Keratinocyte (primary cell): ENCODE data around the gene FGF18. TPM values are rescaled to one million over a fixed set of nuclear protein-coding genes. Genes with fewer than 3 reads are reported as not detected.

Experiments
- DNase-seq: peaks from one replicate; pipeline ENCODE4 v3.0.0-alpha.2; 2011; ENCODE audit warnings: low read depth, missing footprints, low spot score
- FAIRE-seq: peaks from 2 replicates; lab custom pipeline; 2011; peaks lifted over from hg19 to GRCh38; lab: Jason Lieb, UNC
- H2AFZ ChIP-seq: 2 replicates; pipeline ENCODE4 v1.6.0; 2012; ENCODE audit warnings: low read length, control low read depth, inconsistent platforms; ENCODE audit not compliant: control insufficient read depth
- H3K27ac ChIP-seq: 2 replicates; pipeline ENCODE4 v1.5.1; 2011; ENCODE audit warnings: low read length; ENCODE audit not compliant: control insufficient read depth, insufficient read depth
- H3K27me3 ChIP-seq: 3 replicates; pipeline ENCODE4 v1.6.0; 2011; ENCODE audit warnings: low read length; ENCODE audit not compliant: control insufficient read depth, insufficient read depth; ENCODE audit errors: extremely low read depth
- H3K36me3 ChIP-seq, 2 experiments: 2 replicates in 1 of 2; 3 replicates in 1 of 2; pipeline ENCODE4 v1.5.1; 2011; ENCODE audit warnings: low read length in 2 of 2, mild to moderate bottlenecking in 1 of 2; ENCODE audit not compliant: control insufficient read depth in 2 of 2, insufficient read depth in 2 of 2; ENCODE audit errors: extremely low read depth in 1 of 2
- H3K4me1 ChIP-seq: 3 replicates; pipeline ENCODE4 v1.5.1; 2011; ENCODE audit warnings: low read length; ENCODE audit not compliant: control insufficient read depth, insufficient read depth; ENCODE audit errors: extremely low read depth
- H3K4me2 ChIP-seq: 3 replicates; pipeline ENCODE4 v1.6.0; 2011; ENCODE audit warnings: low read depth, low read length; ENCODE audit not compliant: control insufficient read depth, insufficient read depth; ENCODE audit errors: extremely low read depth
- H3K4me3 ChIP-seq, 3 experiments: fragments of 200-600 bp in 1 of 3; sonication (generic) in 1 of 3; 2 replicates in 2 of 3; 3 replicates in 1 of 3; pipeline ENCODE4 v1.5.1; 2011 to 2016; ENCODE audit warnings: low read length in 3 of 3, mild to moderate bottlenecking in 3 of 3, control low read depth in 2 of 3, inconsistent platforms in 1 of 3, low read depth in 1 of 3, mixed read lengths in 1 of 3, mixed run types in 1 of 3, moderate library complexity in 1 of 3; ENCODE audit not compliant: control insufficient read depth in 2 of 3, insufficient read depth in 2 of 3; ENCODE audit errors: extremely low read depth in 1 of 3
- H3K79me2 ChIP-seq: 2 replicates; pipeline ENCODE4 v1.6.0; 2012; ENCODE audit warnings: low read length; ENCODE audit not compliant: control insufficient read depth, insufficient read depth
- H3K9ac ChIP-seq: 3 replicates; pipeline ENCODE4 v1.6.0; 2011; ENCODE audit warnings: low read length; ENCODE audit not compliant: control insufficient read depth, insufficient read depth; ENCODE audit errors: extremely low read depth
- H3K9me1 ChIP-seq: 3 replicates; pipeline ENCODE4 v1.6.0; 2011; ENCODE audit warnings: low read length; ENCODE audit not compliant: control insufficient read depth, insufficient read depth; ENCODE audit errors: extremely low read depth
- H3K9me3 ChIP-seq: 2 replicates; pipeline ENCODE4 v1.5.1; 2012; ENCODE audit warnings: low read depth, low read length; ENCODE audit not compliant: control insufficient read depth
- H4K20me1 ChIP-seq: 3 replicates; pipeline ENCODE4 v1.6.0; 2011; ENCODE audit warnings: low read length; ENCODE audit not compliant: control insufficient read depth, insufficient read depth; ENCODE audit errors: extremely low read depth
- EZH2 ChIP-seq: IDR thresholded peaks from one replicate; pipeline ENCODE4 v1.6.1; 2012; ENCODE audit warnings: inconsistent platforms, mild to moderate bottlenecking, low read length, moderate library complexity
- dilution Hi-C: fragments of 300-500 bp; cut with MboI; formaldehyde crosslinking; loops from one replicate; pipeline ENCODE4 v1.7.0; 2020; ENCODE audit warnings: low sequenced_read_pairs; ENCODE audit not compliant: extremely low pct_ligation_motif_present
- polyA plus RNA-seq, 5 experiments: library from polyadenylated mRNA; depleted of rRNA in 3 of 5; stranded (reverse) in 3 of 5; stranded (forward) in 1 of 5; unstranded in 1 of 5; fragments of >200 nt; gene quantifications; 1 replicate in 1 of 5; 2 replicates in 3 of 5; 3 replicates in 1 of 5; pipeline versions ENCODE4 v1.2.1 to v1.2.3, GENCODE V29; 2011 to 2012; ENCODE audit warnings: missing spikeins in 2 of 5, low read depth in 1 of 5, low replicate concordance in 1 of 5
- small RNA-seq, 3 experiments: library from RNA; depleted of rRNA; stranded (forward); fragments of <200 nt; gene quantifications; one replicate each; pipeline ENCODE3, GENCODE V24; 2012; ENCODE audit warnings: low read depth in 3 of 3, low replicate concordance in 1 of 3; ENCODE audit not compliant: insufficient read length in 3 of 3
- TF ChIP-seq, protein P1 (sequence below), 3 experiments: IDR thresholded peaks in 1 of 3; conservative IDR thresholded peaks in 1 of 3; optimal IDR thresholded peaks in 1 of 3; 2 replicates in 2 of 3; 3 replicates in 1 of 3; pipeline versions ENCODE3 to v1.5.1; 2011; ENCODE audit warnings: low read length in 3 of 3, mild to moderate bottlenecking in 3 of 3, moderate library complexity in 2 of 3, control low read depth in 1 of 3, inconsistent platforms in 1 of 3; ENCODE audit not compliant: insufficient read depth in 2 of 3; ENCODE audit errors: extremely low read depth in 1 of 3

Gene FGF18
- polyA plus RNA-seq, 1 donor (not counting 4 experiments of a cell fraction or from before 2014, with no cell fraction given) = 0.05 TPM

DNA sequence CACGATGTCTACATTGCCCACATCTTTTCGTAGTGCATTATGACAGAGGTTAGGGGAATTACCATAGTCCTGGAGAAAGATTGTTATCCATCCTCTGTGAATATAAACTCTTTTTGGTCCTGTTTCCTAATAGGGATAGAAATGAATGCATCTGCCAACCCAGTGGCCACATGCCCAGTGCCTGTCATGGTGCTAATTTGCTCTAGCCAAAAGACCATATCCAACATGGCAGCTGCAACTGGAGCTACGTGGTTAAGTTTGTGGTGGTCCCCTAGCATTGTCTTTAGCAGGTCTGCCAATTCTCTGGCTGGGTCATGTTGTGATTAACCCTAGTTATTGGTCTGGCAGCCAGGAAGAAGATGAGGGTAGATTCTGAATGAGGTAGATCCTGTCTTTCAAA lies 87.5 kb downstream of the FGF18 start:
- H3K4me3 ChIP-seq = no peak overlapping the region
- no peak for FAIRE-seq

More for the DNA sequence above, 87.5 kb downstream of the FGF18 start:
- H3K27ac ChIP-seq = no peak overlapping the region
- H3K9me3 ChIP-seq = no peaks in the 10 kb centered on the region
- H3K4me2 ChIP-seq = no peak overlapping the region
- no peak for TF ChIP-seq EZH2
- TF ChIP-seq, protein P1, sequence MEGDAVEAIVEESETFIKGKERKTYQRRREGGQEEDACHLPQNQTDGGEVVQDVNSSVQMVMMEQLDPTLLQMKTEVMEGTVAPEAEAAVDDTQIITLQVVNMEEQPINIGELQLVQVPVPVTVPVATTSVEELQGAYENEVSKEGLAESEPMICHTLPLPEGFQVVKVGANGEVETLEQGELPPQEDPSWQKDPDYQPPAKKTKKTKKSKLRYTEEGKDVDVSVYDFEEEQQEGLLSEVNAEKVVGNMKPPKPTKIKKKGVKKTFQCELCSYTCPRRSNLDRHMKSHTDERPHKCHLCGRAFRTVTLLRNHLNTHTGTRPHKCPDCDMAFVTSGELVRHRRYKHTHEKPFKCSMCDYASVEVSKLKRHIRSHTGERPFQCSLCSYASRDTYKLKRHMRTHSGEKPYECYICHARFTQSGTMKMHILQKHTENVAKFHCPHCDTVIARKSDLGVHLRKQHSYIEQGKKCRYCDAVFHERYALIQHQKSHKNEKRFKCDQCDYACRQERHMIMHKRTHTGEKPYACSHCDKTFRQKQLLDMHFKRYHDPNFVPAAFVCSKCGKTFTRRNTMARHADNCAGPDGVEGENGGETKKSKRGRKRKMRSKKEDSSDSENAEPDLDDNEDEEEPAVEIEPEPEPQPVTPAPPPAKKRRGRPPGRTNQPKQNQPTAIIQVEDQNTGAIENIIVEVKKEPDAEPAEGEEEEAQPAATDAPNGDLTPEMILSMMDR (optimal IDR thresholded peaks at IDR 0.05 in 1 of 3, IDR thresholded peaks at IDR 0.05 in 1 of 3, conservative IDR thresholded peaks at IDR 0.05 in 1 of 3; ENCODE audit: extremely low read depth in 1 of 3, insufficient read depth in 2 of 3, low read length in 3 of 3) = no peak
- no peaks in the 10 kb centered on the region for H4K20me1 ChIP-seq
- H3K9ac ChIP-seq = no peak overlapping the region
- H3K27me3 ChIP-seq = peaks cover 3% of the 10 kb centered on the region
- H2AFZ ChIP-seq = no peak overlapping the region
- H3K9me1 ChIP-seq = no peaks in the 10 kb centered on the region
- no peaks in the 10 kb centered on the region for H3K79me2 ChIP-seq
- no peaks in the 10 kb centered on the region for H3K4me1 ChIP-seq
- dilution Hi-C loops = no loop called here
- no peak for DNase-seq
- no peaks in the 10 kb centered on the region for H3K36me3 ChIP-seq

Small RNA genes within 50 kb of the gene (small RNA-seq; reads per million reads assigned to genes)
- 0.07 to 18.3 (median 4.0) reads per million in 3 experiments for gene MIR3912

Other genes with a start within 250 kb of the FGF18 start
- gene TLX3, start 110.4 kb upstream of the FGF18 start, polyA plus RNA-seq = not detected in 3 replicates
- 1,409 to 8,516 TPM (median 2,398 TPM) in 3 replicates for gene NPM1, start 31.8 kb upstream of the FGF18 start, polyA plus RNA-seq